ENCODE measurements around the gene HOXA7.
A peak's percentile ranks its signal among the peaks of the same experiment; 100 is the strongest.

GRCh38 chr7:27179503-27180430, 23.3 kb upstream of the HOXA7 start:
- TF ChIP-seq, protein P1, sequence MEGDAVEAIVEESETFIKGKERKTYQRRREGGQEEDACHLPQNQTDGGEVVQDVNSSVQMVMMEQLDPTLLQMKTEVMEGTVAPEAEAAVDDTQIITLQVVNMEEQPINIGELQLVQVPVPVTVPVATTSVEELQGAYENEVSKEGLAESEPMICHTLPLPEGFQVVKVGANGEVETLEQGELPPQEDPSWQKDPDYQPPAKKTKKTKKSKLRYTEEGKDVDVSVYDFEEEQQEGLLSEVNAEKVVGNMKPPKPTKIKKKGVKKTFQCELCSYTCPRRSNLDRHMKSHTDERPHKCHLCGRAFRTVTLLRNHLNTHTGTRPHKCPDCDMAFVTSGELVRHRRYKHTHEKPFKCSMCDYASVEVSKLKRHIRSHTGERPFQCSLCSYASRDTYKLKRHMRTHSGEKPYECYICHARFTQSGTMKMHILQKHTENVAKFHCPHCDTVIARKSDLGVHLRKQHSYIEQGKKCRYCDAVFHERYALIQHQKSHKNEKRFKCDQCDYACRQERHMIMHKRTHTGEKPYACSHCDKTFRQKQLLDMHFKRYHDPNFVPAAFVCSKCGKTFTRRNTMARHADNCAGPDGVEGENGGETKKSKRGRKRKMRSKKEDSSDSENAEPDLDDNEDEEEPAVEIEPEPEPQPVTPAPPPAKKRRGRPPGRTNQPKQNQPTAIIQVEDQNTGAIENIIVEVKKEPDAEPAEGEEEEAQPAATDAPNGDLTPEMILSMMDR (IDR thresholded peaks at IDR 0.05), result peak; percentile 100
- no peak for TF ChIP-seq ZFX (IDR thresholded peaks at IDR 0.05; ENCODE audit: borderline replicate concordance)
